CD14-positive monocyte (primary cell): ENCODE measurements around the gene STIP1. TPM values are rescaled to one million over a fixed set of nuclear protein-coding genes. Genes with fewer than 3 reads are reported as not detected.

Experiments
- DNase-seq, 3 donors: peaks; one replicate each; pipeline ENCODE4 v3.0.0-alpha.2; 2011 to 2022
- H2AFZ ChIP-seq: 2 replicates; pipeline ENCODE4 v1.6.0; 2012; ENCODE audit warnings: mild to moderate bottlenecking, low read depth, low read length, inconsistent platforms; ENCODE audit not compliant: insufficient read depth, poor library complexity, severe bottlenecking
- H3K27ac ChIP-seq, 2 donors: 1 replicate in 1 of 2; 2 replicates in 1 of 2; pipeline ENCODE4 v1.5.1; 2012 to 2013; ENCODE audit warnings: low read length in 2 of 2, control low read depth in 1 of 2, inconsistent platforms in 1 of 2, low read depth in 1 of 2, mild to moderate bottlenecking in 1 of 2
- H3K27me3 ChIP-seq, 2 donors: one replicate each; pipeline versions ENCODE4 v1.6.0 to v1.6.1; 2011 to 2013; ENCODE audit warnings: low read length in 2 of 2; ENCODE audit not compliant: control insufficient read depth in 2 of 2, insufficient read depth in 2 of 2
- H3K36me3 ChIP-seq, 2 donors: replicated peaks in 1 of 2; 1 replicate in 1 of 2; 2 replicates in 1 of 2; pipeline versions ENCODE4 v1.5.1 to v1.6.1; 2012 to 2013; ENCODE audit warnings: low read length in 2 of 2, control low read depth in 1 of 2, inconsistent platforms in 1 of 2, mild to moderate bottlenecking in 1 of 2; ENCODE audit not compliant: insufficient read depth in 2 of 2, control insufficient read depth in 1 of 2
- H3K4me1 ChIP-seq, 2 donors: 1 replicate in 1 of 2; 2 replicates in 1 of 2; pipeline versions ENCODE4 v1.5.1 to v1.6.1; 2012 to 2013; ENCODE audit warnings: low read length in 2 of 2, control low read depth in 1 of 2, inconsistent platforms in 1 of 2, mild to moderate bottlenecking in 1 of 2, moderate library complexity in 1 of 2; ENCODE audit not compliant: insufficient read depth in 2 of 2, control insufficient read depth in 1 of 2
- H3K4me2 ChIP-seq: replicated peaks from 2 replicates; pipeline ENCODE3; 2012; ENCODE audit warnings: low read length, moderate library complexity, mild to moderate bottlenecking; ENCODE audit not compliant: poor library complexity, severe bottlenecking; ENCODE audit errors: extremely low read depth
- H3K4me3 ChIP-seq, 3 experiments: fragments of 200-600 bp in 1 of 3; sonication (generic) in 1 of 3; replicated peaks in 1 of 3; 1 replicate in 2 of 3; 2 replicates in 1 of 3; pipeline ENCODE4 v1.5.1; 2011 to 2013; ENCODE audit warnings: low read length in 3 of 3, mild to moderate bottlenecking in 3 of 3, control low read depth in 2 of 3, low read depth in 2 of 3, inconsistent platforms in 1 of 3, moderate library complexity in 1 of 3
- H3K79me2 ChIP-seq: 2 replicates; pipeline ENCODE4 v1.6.0; 2012; ENCODE audit warnings: mild to moderate bottlenecking, control low read depth, inconsistent platforms, low read length, moderate library complexity; ENCODE audit not compliant: insufficient read depth
- H3K9ac ChIP-seq: 2 replicates; pipeline ENCODE4 v1.6.0; 2017; ENCODE audit warnings: low read length, mild to moderate bottlenecking; ENCODE audit not compliant: insufficient read depth, poor library complexity, severe bottlenecking
- H3K9me3 ChIP-seq, 2 donors: replicated peaks in 1 of 2; 1 replicate in 1 of 2; 2 replicates in 1 of 2; pipeline versions ENCODE4 v1.5.1 to v1.6.1; 2012 to 2013; ENCODE audit warnings: low read length in 2 of 2, control low read depth in 1 of 2; ENCODE audit not compliant: control insufficient read depth in 1 of 2, insufficient read depth in 1 of 2
- H4K20me1 ChIP-seq: 2 replicates; pipeline ENCODE4 v1.6.0; 2012; ENCODE audit warnings: mild to moderate bottlenecking, low read length, control low read depth, moderate library complexity; ENCODE audit not compliant: insufficient read depth
- H3K27ac Mint-ChIP-seq, 7 donors: one replicate each; pipeline ENCODE4 v1.8.0; 2020; ENCODE audit warnings: mild to moderate bottlenecking in 7 of 7, mixed read lengths in 7 of 7, moderate library complexity in 6 of 7, inconsistent platforms in 2 of 7
- H3K27me3 Mint-ChIP-seq, 3 donors: one replicate each; pipeline ENCODE4 v1.8.0; 2021 to 2022; ENCODE audit warnings: low read depth in 3 of 3, mild to moderate bottlenecking in 3 of 3, mixed read lengths in 3 of 3, moderate library complexity in 3 of 3, inconsistent platforms in 1 of 3
- H3K36me3 Mint-ChIP-seq, 2 donors: one replicate each; pipeline ENCODE4 v1.8.0; 2020; ENCODE audit warnings: mixed read lengths in 2 of 2, inconsistent platforms in 1 of 2, mild to moderate bottlenecking in 1 of 2
- H3K4me1 Mint-ChIP-seq: one replicate; pipeline ENCODE4 v1.8.0; 2020; ENCODE audit warnings: mild to moderate bottlenecking, mixed read lengths
- H3K4me3 Mint-ChIP-seq, 2 donors: one replicate each; pipeline ENCODE4 v1.8.0; 2020; ENCODE audit warnings: mild to moderate bottlenecking in 2 of 2, mixed read lengths in 2 of 2, moderate library complexity in 1 of 2
- H3K9me3 Mint-ChIP-seq, 7 donors: one replicate each; pipeline ENCODE4 v1.8.0; 2020 to 2022; ENCODE audit warnings: mixed read lengths in 7 of 7, mild to moderate bottlenecking in 6 of 7, moderate library complexity in 6 of 7, inconsistent platforms in 2 of 7
- WGBS: methylation state at CpG from one replicate; pipeline ENCODE4 v1.1.5; 2013; ENCODE audit warnings: missing lambda C conversion rate; ENCODE audit not compliant: insufficient coverage; 5-methylcytosine and 5-hydroxymethylcytosine counted together
- intact Hi-C, 2 donors: fragments of 100-400 bp; cut with micrococcal nuclease; formaldehyde crosslinking; loops; one replicate each; pipeline versions ENCODE4 v1.15.0 to v1.15.1; 2023
- polyA plus RNA-seq, 3 donors: library from polyadenylated mRNA; depleted of rRNA in 1 of 3; unstranded in 2 of 3; stranded (reverse) in 1 of 3; fragments of 300-500 nt in 2 of 3; fragments of >200 nt in 1 of 3; fragmentation: Illumina TruSeq in 2 of 3; gene quantifications; 1 replicate in 2 of 3; 2 replicates in 1 of 3; pipeline ENCODE4 v1.2.3, GENCODE V29; 2012 to 2021
- TF ChIP-seq, protein P1 (sequence below): fragments of 200-600 bp; IDR thresholded peaks from one replicate; pipeline ENCODE4 v1.8.0; 2022; ENCODE audit warnings: antibody characterized with exemption, mild to moderate bottlenecking

STIP1 gene
- polyA plus RNA-seq, 3 donors, result 44.5 to 52.0 (median 51.1) TPM

- WGBS, result 96% methylated on average over 21 of the region's 24 CpGs
- Histone ChIP-seq H3K9me3 (no peaks in the 10 kb centered on the region), H3K4me3 (no peak overlapping the region), H3K9ac (no peak overlapping the region), H3K27ac (peak overlapping the region in 1 of 2 donors; percentile 98), H3K4me1 (peaks cover 29 to 38% of the 10 kb centered on the region in 2 donors), H3K4me2 (no peak overlapping the region), H4K20me1 (peaks cover 83% of the 10 kb centered on the region), H2AFZ (no peak overlapping the region), H3K36me3 (peaks cover 62 to 66% of the 10 kb centered on the region in 2 donors), H3K27me3 (no peaks in the 10 kb centered on the region), H3K79me2 (peaks cover 82% of the 10 kb centered on the region)
- peak overlapping the region in 5 of 7 donors; percentile 40 to 99 (median 64) for H3K27ac Mint-ChIP-seq
- peaks cover 58 to 66% of the 10 kb centered on the region in 2 donors for H3K36me3 Mint-ChIP-seq
- DNase-seq, result peak in 1 of 3 donors; percentile 2
- no peak overlapping the region for H3K4me3 Mint-ChIP-seq
- peaks cover 0 to 2% (median 0%) of the 10 kb centered on the region in 3 donors for H3K27me3 Mint-ChIP-seq
- TF ChIP-seq, protein P1, sequence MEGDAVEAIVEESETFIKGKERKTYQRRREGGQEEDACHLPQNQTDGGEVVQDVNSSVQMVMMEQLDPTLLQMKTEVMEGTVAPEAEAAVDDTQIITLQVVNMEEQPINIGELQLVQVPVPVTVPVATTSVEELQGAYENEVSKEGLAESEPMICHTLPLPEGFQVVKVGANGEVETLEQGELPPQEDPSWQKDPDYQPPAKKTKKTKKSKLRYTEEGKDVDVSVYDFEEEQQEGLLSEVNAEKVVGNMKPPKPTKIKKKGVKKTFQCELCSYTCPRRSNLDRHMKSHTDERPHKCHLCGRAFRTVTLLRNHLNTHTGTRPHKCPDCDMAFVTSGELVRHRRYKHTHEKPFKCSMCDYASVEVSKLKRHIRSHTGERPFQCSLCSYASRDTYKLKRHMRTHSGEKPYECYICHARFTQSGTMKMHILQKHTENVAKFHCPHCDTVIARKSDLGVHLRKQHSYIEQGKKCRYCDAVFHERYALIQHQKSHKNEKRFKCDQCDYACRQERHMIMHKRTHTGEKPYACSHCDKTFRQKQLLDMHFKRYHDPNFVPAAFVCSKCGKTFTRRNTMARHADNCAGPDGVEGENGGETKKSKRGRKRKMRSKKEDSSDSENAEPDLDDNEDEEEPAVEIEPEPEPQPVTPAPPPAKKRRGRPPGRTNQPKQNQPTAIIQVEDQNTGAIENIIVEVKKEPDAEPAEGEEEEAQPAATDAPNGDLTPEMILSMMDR, result no peak
- H3K9me3 Mint-ChIP-seq, result peaks cover 0 to 1% (median 0%) of the 10 kb centered on the region in 7 donors
- intact Hi-C loops, result no loop called here
- H3K4me1 Mint-ChIP-seq, result peaks cover 36% of the 10 kb centered on the region
These were observed 24.5 kb downstream of the STIP1 start for GRCh38 chr11:64210301-64211020.

DNA sequence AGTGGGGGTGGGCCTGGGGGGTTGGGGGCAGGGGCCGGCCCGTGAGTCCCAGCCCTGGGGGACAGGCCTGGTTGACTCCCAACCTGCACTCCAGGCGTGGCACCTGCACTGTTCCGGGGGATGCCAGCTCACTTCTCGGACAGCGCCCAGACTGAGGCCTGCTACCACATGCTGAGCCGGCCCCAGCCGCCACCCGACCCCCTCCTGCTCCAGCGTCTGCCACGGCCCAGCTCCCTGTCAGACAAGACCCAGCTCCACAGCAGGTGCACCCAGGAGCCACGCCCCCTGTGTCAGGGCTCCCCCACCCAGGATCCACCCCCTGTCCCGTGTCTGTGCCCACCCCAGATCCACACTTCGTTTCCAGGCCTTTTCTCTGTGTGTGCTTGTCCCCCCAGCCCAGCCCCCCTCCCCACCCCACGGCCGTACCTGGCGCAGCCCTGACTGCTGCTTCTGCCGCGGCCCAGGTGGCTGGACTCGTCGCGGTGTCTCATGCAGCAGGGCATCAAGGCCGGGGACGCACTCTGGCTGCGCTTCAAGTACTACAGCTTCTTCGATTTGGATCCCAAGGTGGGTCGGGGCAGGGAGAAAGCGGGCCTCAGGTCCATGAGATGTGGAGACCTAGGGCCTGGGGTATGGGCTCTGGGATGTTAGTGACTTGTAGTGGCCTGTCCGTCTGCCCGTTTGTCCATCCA lies 25.4 kb downstream of the STIP1 start:
- intact Hi-C loops, result no loop called here
- peak overlapping the region in 4 of 7 donors; percentile 57 to 74 (median 71) for H3K27ac Mint-ChIP-seq
- peaks cover 83% of the 10 kb centered on the region for H3K79me2 ChIP-seq
- H3K9ac ChIP-seq, result no peak overlapping the region
- H3K27me3 ChIP-seq, result no peaks in the 10 kb centered on the region
- peaks cover 69 to 74% of the 10 kb centered on the region in 2 donors for H3K36me3 ChIP-seq
- no peaks in the 10 kb centered on the region for H3K9me3 ChIP-seq
- no peak overlapping the region for H3K4me3 Mint-ChIP-seq
- peaks cover 28% of the 10 kb centered on the region for H3K4me1 Mint-ChIP-seq
- TF ChIP-seq, protein P1, result no peak
- H3K27ac ChIP-seq, result peak overlapping the region in 1 of 2 donors; percentile 26
- H4K20me1 ChIP-seq, result peaks cover 91% of the 10 kb centered on the region
- H3K9me3 Mint-ChIP-seq, result peaks cover 0 to under 1% (median 0%) of the 10 kb centered on the region in 7 donors
- H2AFZ ChIP-seq, result no peak overlapping the region
- peaks cover 0 to 2% (median 0%) of the 10 kb centered on the region in 3 donors for H3K27me3 Mint-ChIP-seq
- WGBS, result 93% methylated on average over 21 of the region's 30 CpGs
- peaks cover 65 to 74% of the 10 kb centered on the region in 2 donors for H3K36me3 Mint-ChIP-seq
- no peak overlapping the region for H3K4me3 ChIP-seq
- peaks cover 20 to 29% of the 10 kb centered on the region in 2 donors for H3K4me1 ChIP-seq
- no peak overlapping the region for H3K4me2 ChIP-seq
- DNase-seq, result peak in 1 of 3 donors; percentile 3
